Measurements from ENCODE around the gene PPP1R12A. TPM values are rescaled to one million over a fixed set of nuclear protein-coding genes. Genes with fewer than 3 reads are reported as not detected.

PPP1R12A gene
- total RNA-seq, 1 donor from 2014 or later, result 104 TPM

GRCh38 chr12:79775355-79776027 is 159.4 kb downstream of the PPP1R12A start:
- intact Hi-C loops (cut with micrococcal nuclease), result loop anchor here (5.0 kb wide), 1 partner anchor 157 kb away; no protein-coding TSS in a partner anchor

- intact Hi-C loops (cut with micrococcal nuclease), result no loop called here
Observed at GRCh38 chr12:79773896-79774295, 161.0 kb downstream of the PPP1R12A start.

- intact Hi-C loops (cut with micrococcal nuclease), result no loop called here
Observed at GRCh38 chr12:79769860-79770485, 164.9 kb downstream of the PPP1R12A start.

GRCh38 chr12:79769189-79769859 is 165.6 kb downstream of the PPP1R12A start:
- intact Hi-C loops (cut with micrococcal nuclease), result no loop called here

- intact Hi-C loops (cut with micrococcal nuclease), result no loop called here
Observed at GRCh38 chr12:79766705-79767464, 168.0 kb downstream of the PPP1R12A start.

- intact Hi-C loops (cut with micrococcal nuclease), result no loop called here
Observed at GRCh38 chr12:79765157-79765556, 169.7 kb downstream of the PPP1R12A start.

GRCh38 chr12:79764641-79765040 is 170.3 kb downstream of the PPP1R12A start:
- intact Hi-C loops (cut with micrococcal nuclease), result no loop called here

GRCh38 chr12:79763766-79764452 is 171.0 kb downstream of the PPP1R12A start:
- intact Hi-C loops (cut with micrococcal nuclease), result no loop called here

GRCh38 chr12:79761341-79761740 is 173.6 kb downstream of the PPP1R12A start:
- intact Hi-C loops (cut with micrococcal nuclease), result no loop called here

GRCh38 chr12:79747274-79747673 is 187.6 kb downstream of the PPP1R12A start:
- intact Hi-C loops (cut with micrococcal nuclease), result no loop called here

GRCh38 chr12:79737875-79738718 is 196.8 kb downstream of the PPP1R12A start:
- intact Hi-C loops (cut with micrococcal nuclease), result loop anchor here (1.0 to 10.0 kb wide), 4 partner anchors 190 to 1736 kb away; no protein-coding TSS in a partner anchor

- intact Hi-C loops (cut with micrococcal nuclease), result loop anchor here (10.0 kb wide), 1 partner anchor 328 kb away; no protein-coding TSS in a partner anchor
Observed at GRCh38 chr12:79732638-79733037, 202.3 kb downstream of the PPP1R12A start.

- intact Hi-C loops (cut with micrococcal nuclease), result no loop called here
Observed at GRCh38 chr12:79725987-79726386, 208.9 kb downstream of the PPP1R12A start.

Other genes starting within 250 kb of the PPP1R12A start
- gene PAWR, start 244.1 kb downstream of the PPP1R12A start, total RNA-seq, result 3.2 and 3.5 TPM in 2 replicates
- not detected in 2 replicates for gene OTOGL, start 164.4 kb upstream of the PPP1R12A start, total RNA-seq